GM23338 (cell line): ENCODE measurements around the gene RPL3. TPM values are rescaled to one million over a fixed set of nuclear protein-coding genes. Genes with fewer than 3 reads are reported as not detected.

ENCODE experiments used
- ATAC-seq: fragments of 200-7000 bp; cut with Tn5 transposase; 3 replicates; pipeline ENCODE4 v1.9.1; 2020
- DNase-seq: peaks from one replicate; pipeline ENCODE4 v3.0.0-alpha.2; 2015; ENCODE audit warnings: low spot score
- H2AFZ ChIP-seq: fragments of 200-600 bp; sonication (generic); 2 replicates; pipeline ENCODE4 v1.8.0; 2016; ENCODE audit warnings: antibody characterized with exemption, mild to moderate bottlenecking, moderate library complexity
- H3F3A ChIP-seq: fragments of 200-600 bp; sonication (generic); replicated peaks from 2 replicates; pipeline ENCODE4 v1.8.0; 2017; ENCODE audit warnings: antibody characterized with exemption, mixed run types, low read depth
- H3K27ac ChIP-seq: fragments of 200-600 bp; sonication (generic); 2 replicates; pipeline ENCODE4 v1.6.1; 2016; ENCODE audit warnings: low read depth
- H3K27me3 ChIP-seq: fragments of 200-600 bp; sonication (generic); 2 replicates; pipeline ENCODE4 v1.8.0; 2016; ENCODE audit warnings: mild to moderate bottlenecking, mixed run types, moderate library complexity; ENCODE audit not compliant: insufficient read depth
- H3K36me3 ChIP-seq: fragments of 200-600 bp; sonication (generic); 2 replicates; pipeline ENCODE4 v1.8.0; 2016; ENCODE audit warnings: mild to moderate bottlenecking; ENCODE audit not compliant: insufficient read depth
- H3K4me1 ChIP-seq: fragments of 200-600 bp; sonication (generic); 2 replicates; pipeline ENCODE4 v1.8.0; 2016; ENCODE audit warnings: mild to moderate bottlenecking, moderate library complexity; ENCODE audit not compliant: insufficient read depth
- H3K4me2 ChIP-seq: fragments of 200-600 bp; sonication (generic); 2 replicates; pipeline ENCODE4 v1.7.1; 2017; ENCODE audit warnings: mixed run types
- H3K4me3 ChIP-seq: fragments of 200-600 bp; sonication (generic); 2 replicates; pipeline ENCODE4 v1.6.1; 2016; ENCODE audit warnings: mixed run types
- H3K79me2 ChIP-seq: fragments of 200-600 bp; sonication (generic); replicated peaks from 2 replicates; pipeline ENCODE4 v1.8.0; 2017; ENCODE audit warnings: mild to moderate bottlenecking; ENCODE audit not compliant: insufficient read depth
- H3K9me2 ChIP-seq: fragments of 200-600 bp; sonication (generic); 2 replicates; pipeline ENCODE4 v1.8.0; 2017; ENCODE audit not compliant: insufficient read depth
- H4K20me1 ChIP-seq: fragments of 200-600 bp; sonication (generic); replicated peaks from 2 replicates; pipeline ENCODE4 v1.8.0; 2017; ENCODE audit warnings: mild to moderate bottlenecking; ENCODE audit not compliant: insufficient read depth
- H3K27ac Mint-ChIP-seq: 2 replicates; pipeline ENCODE4 v1.8.0; 2020; ENCODE audit warnings: inconsistent platforms, mild to moderate bottlenecking, moderate library complexity, mixed read lengths
- H3K27me3 Mint-ChIP-seq: 3 replicates; pipeline ENCODE4 v1.8.0; 2022; ENCODE audit warnings: low read depth, mild to moderate bottlenecking, moderate library complexity, mixed read lengths, inconsistent platforms; ENCODE audit not compliant: insufficient read depth, poor library complexity
- H3K36me3 Mint-ChIP-seq: 3 replicates; pipeline ENCODE4 v1.8.0; 2021; ENCODE audit warnings: low read depth, mild to moderate bottlenecking, inconsistent platforms, moderate library complexity, mixed read lengths
- H3K4me1 Mint-ChIP-seq: 3 replicates; pipeline ENCODE4 v1.8.0; 2020; ENCODE audit warnings: mild to moderate bottlenecking, inconsistent platforms, mixed read lengths
- H3K4me3 Mint-ChIP-seq: 3 replicates; pipeline ENCODE4 v1.8.0; 2021; ENCODE audit warnings: moderate library complexity, mild to moderate bottlenecking, inconsistent platforms, mixed read lengths
- H3K9me3 Mint-ChIP-seq: 3 replicates; pipeline ENCODE4 v1.8.0; 2020; ENCODE audit warnings: moderate library complexity, mild to moderate bottlenecking, inconsistent platforms, mixed read lengths
- CREB1 ChIP-seq: fragments of 250-450 bp; sonication (Bioruptor Pico); IDR thresholded peaks from 2 replicates; pipeline ENCODE4 v1.5.0; 2020; ENCODE audit warnings: low read depth, mild to moderate bottlenecking, moderate library complexity
- EZH2 ChIP-seq: fragments of 200-600 bp; sonication (generic); IDR thresholded peaks from one replicate; pipeline ENCODE4 v1.8.0; 2017; ENCODE audit warnings: antibody characterized with exemption, mild to moderate bottlenecking, low read depth; ENCODE audit not compliant: unreplicated experiment
- EZH2phosphoT487 ChIP-seq: fragments of 200-600 bp; sonication (generic); IDR thresholded peaks from one replicate; pipeline ENCODE4 v1.8.1; 2018; ENCODE audit warnings: antibody characterized with exemption; ENCODE audit not compliant: unreplicated experiment
- JUNB ChIP-seq: IDR thresholded peaks from one replicate; pipeline ENCODE4 v1.6.1; 2016; ENCODE audit warnings: antibody characterized with exemption; ENCODE audit not compliant: unreplicated experiment
- NANOG ChIP-seq: IDR thresholded peaks from 2 replicates; pipeline ENCODE4 v1.6.1; 2016; ENCODE audit warnings: antibody characterized with exemption, borderline replicate concordance
- POLR2AphosphoS5 ChIP-seq: IDR thresholded peaks from 2 replicates; pipeline ENCODE4 v1.6.1; 2016; ENCODE audit warnings: antibody characterized with exemption, low read depth
- STAT1 ChIP-seq: IDR thresholded peaks from one replicate; pipeline ENCODE4 v1.6.1; 2016; ENCODE audit warnings: antibody characterized with exemption; ENCODE audit not compliant: unreplicated experiment
- ZNF114 ChIP-seq: fragments of 250-450 bp; sonication (Bioruptor Pico); IDR thresholded peaks from 2 replicates; pipeline ENCODE4 v1.5.0; 2020; ENCODE audit warnings: mild to moderate bottlenecking, moderate library complexity
- ZNF331 ChIP-seq: fragments of 250-450 bp; sonication (Bioruptor Pico); IDR thresholded peaks from 2 replicates; pipeline ENCODE4 v1.5.0; 2020; ENCODE audit warnings: low read depth, mild to moderate bottlenecking, moderate library complexity
- polyA plus RNA-seq: library from polyadenylated mRNA; unstranded; fragments of >200 nt; fragmentation: Nextera tagmentation; extraction: Ambion mirVana; gene quantifications from 2 replicates; pipeline ENCODE4 v1.2.1, GENCODE V29; 2016
- total RNA-seq: library from RNA; depleted of rRNA; stranded (reverse); fragments of >200 nt; shearing (Covaris generic); gene quantifications from 2 replicates; pipeline ENCODE4 v1.2.3, GENCODE V29; 2014
- TF ChIP-seq, protein P1 (sequence below): fragments of 250-450 bp; sonication (Bioruptor Pico); IDR thresholded peaks from 2 replicates; pipeline ENCODE4 v1.5.0; 2020; ENCODE audit warnings: mild to moderate bottlenecking, moderate library complexity
- TF ChIP-seq, protein P2 (sequence below): IDR thresholded peaks from one replicate; pipeline ENCODE4 v1.6.1; 2018; ENCODE audit warnings: antibody characterized with exemption; ENCODE audit not compliant: unreplicated experiment
- TF ChIP-seq, protein P3 (sequence below): IDR thresholded peaks from 2 replicates; pipeline ENCODE4 v1.6.1; 2016; ENCODE audit warnings: antibody characterized with exemption

The RPL3 gene
- total and polyA plus RNA-seq, 2 experiments from 2014 or later: 1,983 to 3,244 TPM

DNA sequence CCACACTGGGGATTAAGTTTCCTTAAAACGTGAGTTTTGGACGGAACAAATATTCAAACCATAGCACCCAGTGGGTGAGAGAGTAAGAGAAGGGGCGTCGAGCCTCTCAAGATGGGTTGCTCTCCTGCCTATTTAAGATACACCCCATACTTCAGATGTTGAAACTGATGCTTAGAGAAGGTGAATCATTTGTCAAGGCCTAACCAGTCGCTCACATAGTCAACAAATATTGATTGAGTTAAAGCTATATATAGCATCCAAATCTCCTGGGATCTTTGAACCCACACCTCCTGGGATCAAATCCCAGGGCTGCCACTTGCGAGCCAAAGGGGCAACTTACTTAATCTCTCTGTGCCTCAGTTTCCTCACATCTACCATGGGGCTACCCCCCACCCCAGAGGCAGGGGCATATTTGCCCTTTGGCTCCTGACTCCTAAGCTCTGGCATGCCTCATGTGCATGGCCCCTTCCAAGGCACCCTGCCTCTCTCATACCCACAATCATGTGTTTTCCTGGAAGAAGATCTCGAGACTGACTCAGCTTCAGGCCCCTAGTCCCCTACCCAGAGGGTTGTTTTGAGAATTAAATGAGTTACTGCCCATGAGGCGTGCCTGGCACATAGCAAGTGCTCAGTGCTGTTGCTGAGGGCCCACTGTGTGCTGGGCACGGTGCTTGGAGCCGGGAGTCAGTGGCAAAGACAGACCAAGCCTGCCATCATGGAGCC is 55.6 kb downstream of the RPL3 start:
- H3K36me3 ChIP-seq: no peaks in the 10 kb centered on the region
- no peak overlapping the region for H2AFZ ChIP-seq
- no peak overlapping the region for H3K27ac Mint-ChIP-seq
- H3K36me3 Mint-ChIP-seq: peaks cover 4% of the 10 kb centered on the region; the same call in 1 of the 3 replicates
- no peaks in the 10 kb centered on the region for H3K9me2 ChIP-seq
- no peak overlapping the region for H3K4me3 ChIP-seq
- peaks cover 10% of the 10 kb centered on the region for H3K9me3 Mint-ChIP-seq
- no peaks in the 10 kb centered on the region for H3F3A ChIP-seq
- no peaks in the 10 kb centered on the region for H4K20me1 ChIP-seq
- H3K4me3 Mint-ChIP-seq: no peak overlapping the region
- H3K4me1 ChIP-seq: no peaks in the 10 kb centered on the region
- no peak for TF ChIP-seq CREB1 (CRISPR knock-in tag)
- TF ChIP-seq, protein P1, sequence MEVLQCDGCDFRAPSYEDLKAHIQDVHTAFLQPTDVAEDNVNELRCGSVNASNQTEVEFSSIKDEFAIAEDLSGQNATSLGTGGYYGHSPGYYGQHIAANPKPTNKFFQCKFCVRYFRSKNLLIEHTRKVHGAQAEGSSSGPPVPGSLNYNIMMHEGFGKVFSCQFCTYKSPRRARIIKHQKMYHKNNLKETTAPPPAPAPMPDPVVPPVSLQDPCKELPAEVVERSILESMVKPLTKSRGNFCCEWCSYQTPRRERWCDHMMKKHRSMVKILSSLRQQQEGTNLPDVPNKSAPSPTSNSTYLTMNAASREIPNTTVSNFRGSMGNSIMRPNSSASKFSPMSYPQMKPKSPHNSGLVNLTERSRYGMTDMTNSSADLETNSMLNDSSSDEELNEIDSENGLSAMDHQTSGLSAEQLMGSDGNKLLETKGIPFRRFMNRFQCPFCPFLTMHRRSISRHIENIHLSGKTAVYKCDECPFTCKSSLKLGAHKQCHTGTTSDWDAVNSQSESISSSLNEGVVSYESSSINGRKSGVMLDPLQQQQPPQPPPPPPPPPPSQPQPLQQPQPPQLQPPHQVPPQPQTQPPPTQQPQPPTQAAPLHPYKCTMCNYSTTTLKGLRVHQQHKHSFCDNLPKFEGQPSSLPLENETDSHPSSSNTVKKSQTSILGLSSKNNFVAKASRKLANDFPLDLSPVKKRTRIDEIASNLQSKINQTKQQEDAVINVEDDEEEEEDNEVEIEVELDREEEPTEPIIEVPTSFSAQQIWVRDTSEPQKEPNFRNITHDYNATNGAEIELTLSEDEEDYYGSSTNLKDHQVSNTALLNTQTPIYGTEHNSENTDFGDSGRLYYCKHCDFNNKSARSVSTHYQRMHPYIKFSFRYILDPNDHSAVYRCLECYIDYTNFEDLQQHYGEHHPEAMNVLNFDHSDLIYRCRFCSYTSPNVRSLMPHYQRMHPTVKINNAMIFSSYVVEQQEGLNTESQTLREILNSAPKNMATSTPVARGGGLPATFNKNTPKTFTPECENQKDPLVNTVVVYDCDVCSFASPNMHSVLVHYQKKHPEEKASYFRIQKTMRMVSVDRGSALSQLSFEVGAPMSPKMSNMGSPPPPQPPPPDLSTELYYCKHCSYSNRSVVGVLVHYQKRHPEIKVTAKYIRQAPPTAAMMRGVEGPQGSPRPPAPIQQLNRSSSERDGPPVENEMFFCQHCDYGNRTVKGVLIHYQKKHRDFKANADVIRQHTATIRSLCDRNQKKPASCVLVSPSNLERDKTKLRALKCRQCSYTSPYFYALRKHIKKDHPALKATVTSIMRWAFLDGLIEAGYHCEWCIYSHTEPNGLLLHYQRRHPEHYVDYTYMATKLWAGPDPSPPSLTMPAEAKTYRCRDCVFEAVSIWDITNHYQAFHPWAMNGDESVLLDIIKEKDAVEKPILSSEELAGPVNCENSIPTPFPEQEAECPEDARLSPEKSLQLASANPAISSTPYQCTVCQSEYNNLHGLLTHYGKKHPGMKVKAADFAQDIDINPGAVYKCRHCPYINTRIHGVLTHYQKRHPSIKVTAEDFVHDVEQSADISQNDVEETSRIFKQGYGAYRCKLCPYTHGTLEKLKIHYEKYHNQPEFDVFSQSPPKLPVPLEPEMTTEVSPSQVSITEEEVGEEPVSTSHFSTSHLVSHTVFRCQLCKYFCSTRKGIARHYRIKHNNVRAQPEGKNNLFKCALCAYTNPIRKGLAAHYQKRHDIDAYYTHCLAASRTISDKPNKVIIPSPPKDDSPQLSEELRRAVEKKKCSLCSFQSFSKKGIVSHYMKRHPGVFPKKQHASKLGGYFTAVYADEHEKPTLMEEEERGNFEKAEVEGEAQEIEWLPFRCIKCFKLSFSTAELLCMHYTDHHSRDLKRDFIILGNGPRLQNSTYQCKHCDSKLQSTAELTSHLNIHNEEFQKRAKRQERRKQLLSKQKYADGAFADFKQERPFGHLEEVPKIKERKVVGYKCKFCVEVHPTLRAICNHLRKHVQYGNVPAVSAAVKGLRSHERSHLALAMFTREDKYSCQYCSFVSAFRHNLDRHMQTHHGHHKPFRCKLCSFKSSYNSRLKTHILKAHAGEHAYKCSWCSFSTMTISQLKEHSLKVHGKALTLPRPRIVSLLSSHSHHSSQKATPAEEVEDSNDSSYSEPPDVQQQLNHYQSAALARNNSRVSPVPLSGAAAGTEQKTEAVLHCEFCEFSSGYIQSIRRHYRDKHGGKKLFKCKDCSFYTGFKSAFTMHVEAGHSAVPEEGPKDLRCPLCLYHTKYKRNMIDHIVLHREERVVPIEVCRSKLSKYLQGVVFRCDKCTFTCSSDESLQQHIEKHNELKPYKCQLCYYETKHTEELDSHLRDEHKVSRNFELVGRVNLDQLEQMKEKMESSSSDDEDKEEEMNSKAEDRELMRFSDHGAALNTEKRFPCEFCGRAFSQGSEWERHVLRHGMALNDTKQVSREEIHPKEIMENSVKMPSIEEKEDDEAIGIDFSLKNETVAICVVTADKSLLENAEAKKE (CRISPR knock-in tag): no peak
- TF ChIP-seq, protein P2, sequence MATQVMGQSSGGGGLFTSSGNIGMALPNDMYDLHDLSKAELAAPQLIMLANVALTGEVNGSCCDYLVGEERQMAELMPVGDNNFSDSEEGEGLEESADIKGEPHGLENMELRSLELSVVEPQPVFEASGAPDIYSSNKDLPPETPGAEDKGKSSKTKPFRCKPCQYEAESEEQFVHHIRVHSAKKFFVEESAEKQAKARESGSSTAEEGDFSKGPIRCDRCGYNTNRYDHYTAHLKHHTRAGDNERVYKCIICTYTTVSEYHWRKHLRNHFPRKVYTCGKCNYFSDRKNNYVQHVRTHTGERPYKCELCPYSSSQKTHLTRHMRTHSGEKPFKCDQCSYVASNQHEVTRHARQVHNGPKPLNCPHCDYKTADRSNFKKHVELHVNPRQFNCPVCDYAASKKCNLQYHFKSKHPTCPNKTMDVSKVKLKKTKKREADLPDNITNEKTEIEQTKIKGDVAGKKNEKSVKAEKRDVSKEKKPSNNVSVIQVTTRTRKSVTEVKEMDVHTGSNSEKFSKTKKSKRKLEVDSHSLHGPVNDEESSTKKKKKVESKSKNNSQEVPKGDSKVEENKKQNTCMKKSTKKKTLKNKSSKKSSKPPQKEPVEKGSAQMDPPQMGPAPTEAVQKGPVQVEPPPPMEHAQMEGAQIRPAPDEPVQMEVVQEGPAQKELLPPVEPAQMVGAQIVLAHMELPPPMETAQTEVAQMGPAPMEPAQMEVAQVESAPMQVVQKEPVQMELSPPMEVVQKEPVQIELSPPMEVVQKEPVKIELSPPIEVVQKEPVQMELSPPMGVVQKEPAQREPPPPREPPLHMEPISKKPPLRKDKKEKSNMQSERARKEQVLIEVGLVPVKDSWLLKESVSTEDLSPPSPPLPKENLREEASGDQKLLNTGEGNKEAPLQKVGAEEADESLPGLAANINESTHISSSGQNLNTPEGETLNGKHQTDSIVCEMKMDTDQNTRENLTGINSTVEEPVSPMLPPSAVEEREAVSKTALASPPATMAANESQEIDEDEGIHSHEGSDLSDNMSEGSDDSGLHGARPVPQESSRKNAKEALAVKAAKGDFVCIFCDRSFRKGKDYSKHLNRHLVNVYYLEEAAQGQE: no peak
- TF ChIP-seq ZNF114 (CRISPR knock-in tag): no peak
- TF ChIP-seq ZNF331 (CRISPR knock-in tag): no peak
- TF ChIP-seq EZH2phosphoT487: no peak
- TF ChIP-seq NANOG: no peak
- no peak for TF ChIP-seq EZH2
- no peak for TF ChIP-seq JUNB
- TF ChIP-seq STAT1: no peak
- no peak for TF ChIP-seq POLR2AphosphoS5
- TF ChIP-seq, protein P3, sequence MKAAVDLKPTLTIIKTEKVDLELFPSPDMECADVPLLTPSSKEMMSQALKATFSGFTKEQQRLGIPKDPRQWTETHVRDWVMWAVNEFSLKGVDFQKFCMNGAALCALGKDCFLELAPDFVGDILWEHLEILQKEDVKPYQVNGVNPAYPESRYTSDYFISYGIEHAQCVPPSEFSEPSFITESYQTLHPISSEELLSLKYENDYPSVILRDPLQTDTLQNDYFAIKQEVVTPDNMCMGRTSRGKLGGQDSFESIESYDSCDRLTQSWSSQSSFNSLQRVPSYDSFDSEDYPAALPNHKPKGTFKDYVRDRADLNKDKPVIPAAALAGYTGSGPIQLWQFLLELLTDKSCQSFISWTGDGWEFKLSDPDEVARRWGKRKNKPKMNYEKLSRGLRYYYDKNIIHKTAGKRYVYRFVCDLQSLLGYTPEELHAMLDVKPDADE: no peak
- ATAC-seq: no peak
- no peaks in the 10 kb centered on the region for H3K27me3 ChIP-seq
- peaks cover 14% of the 10 kb centered on the region for H3K27me3 Mint-ChIP-seq
- DNase-seq: no peak
- no peaks in the 10 kb centered on the region for H3K79me2 ChIP-seq
- peaks cover 6% of the 10 kb centered on the region; the same call in 2 of the 3 replicates for H3K4me1 Mint-ChIP-seq
- H3K27ac ChIP-seq: no peak overlapping the region
- no peak overlapping the region for H3K4me2 ChIP-seq
